H1 (cell line): ENCODE results near the gene FADS6. TPM values are rescaled to one million over a fixed set of nuclear protein-coding genes. Genes with fewer than 3 reads are reported as not detected.

Experiments
- CTCF ChIA-PET: fragments of 300-600 bp; sonication (Branson Sonifier 250); formaldehyde crosslinking; loops from one replicate; lab custom pipeline; 2021; ENCODE audit not compliant: partially characterized antibody; lab: Charles Lee
- POLR2A ChIA-PET: fragments of 300-600 bp; sonication (Branson Sonifier 250); formaldehyde crosslinking; loops from one replicate; lab custom pipeline; 2021; ENCODE audit warnings: inconsistent platforms; ENCODE audit not compliant: partially characterized antibody; lab: Charles Lee
- DNase-seq, 2 experiments: peaks; one replicate each; pipeline versions ENCODE4 v3.0.0 to v3.0.0-alpha.2; 2010 to 2022; ENCODE audit warnings: low spot score in 2 of 2, low read depth in 1 of 2, mixed read lengths in 1 of 2
- FAIRE-seq: peaks from 2 replicates; lab custom pipeline; 2011; peaks lifted over from hg19 to GRCh38; lab: Jason Lieb, UNC
- H2AFZ ChIP-seq: 2 replicates; pipeline ENCODE4 v1.8.1; 2012; ENCODE audit warnings: low read length, inconsistent platforms
- H2AK5ac ChIP-seq: 2 replicates; pipeline ENCODE4 v1.6.1; 2013; ENCODE audit warnings: low read depth, low read length
- H2BK120ac ChIP-seq: replicated peaks from 2 replicates; pipeline ENCODE3; 2013; ENCODE audit warnings: low read depth, low read length, inconsistent platforms
- H2BK12ac ChIP-seq: 2 replicates; pipeline ENCODE4 v1.6.1; 2013; ENCODE audit warnings: low read depth, low read length
- H2BK15ac ChIP-seq: 2 replicates; pipeline ENCODE4 v1.6.1; 2013; ENCODE audit warnings: low read length
- H2BK20ac ChIP-seq: 2 replicates; pipeline ENCODE4 v1.6.1; 2013; ENCODE audit warnings: low read length
- H2BK5ac ChIP-seq: 2 replicates; pipeline ENCODE4 v1.6.1; 2013; ENCODE audit warnings: low read depth, low read length
- H3K14ac ChIP-seq: 2 replicates; pipeline ENCODE4 v1.6.1; 2013; ENCODE audit warnings: inconsistent platforms; ENCODE audit not compliant: insufficient read length
- H3K18ac ChIP-seq: 2 replicates; pipeline ENCODE4 v1.6.1; 2013; ENCODE audit warnings: low read length; ENCODE audit errors: extremely low read depth
- H3K23ac ChIP-seq: 2 replicates; pipeline ENCODE4 v1.6.1; 2013; ENCODE audit warnings: inconsistent platforms; ENCODE audit not compliant: insufficient read length
- H3K23me2 ChIP-seq: 2 replicates; pipeline ENCODE4 v1.6.1; 2013; ENCODE audit warnings: low read depth, low read length
- H3K27ac ChIP-seq: 2 replicates; pipeline ENCODE4 v1.6.1; 2011; ENCODE audit warnings: low read depth, low read length, inconsistent platforms
- H3K27me3 ChIP-seq, 4 experiments: replicated peaks in 1 of 4; 1 replicate in 1 of 4; 2 replicates in 3 of 4; pipeline versions ENCODE4 v1.6.1 to v1.8.1; 2011 to 2013; ENCODE audit warnings: low read length in 3 of 4, mild to moderate bottlenecking in 3 of 4, inconsistent platforms in 2 of 4, mixed read lengths in 2 of 4, moderate library complexity in 1 of 4; ENCODE audit not compliant: control insufficient read depth in 3 of 4, insufficient read depth in 3 of 4; ENCODE audit errors: extremely low read depth in 1 of 4
- H3K36me3 ChIP-seq, 4 experiments: 2 replicates each; pipeline versions ENCODE4 v1.6.1 to v1.8.1; 2011 to 2013; ENCODE audit warnings: mild to moderate bottlenecking in 4 of 4, low read length in 3 of 4, moderate library complexity in 2 of 4, control low read depth in 1 of 4, inconsistent platforms in 1 of 4; ENCODE audit not compliant: insufficient read depth in 4 of 4, control insufficient read depth in 2 of 4
- H3K4ac ChIP-seq: replicated peaks from 2 replicates; pipeline ENCODE3; 2013; ENCODE audit warnings: low read length, low read depth, mixed read lengths, inconsistent platforms; ENCODE audit not compliant: insufficient read length
- H3K4me1 ChIP-seq, 4 experiments: replicated peaks in 1 of 4; 1 replicate in 1 of 4; 2 replicates in 3 of 4; pipeline versions ENCODE4 v1.6.1 to v1.8.1; 2011 to 2013; ENCODE audit warnings: low read length in 3 of 4, inconsistent platforms in 2 of 4, mixed read lengths in 1 of 4; ENCODE audit not compliant: insufficient read depth in 4 of 4, control insufficient read depth in 3 of 4
- H3K4me2 ChIP-seq, 2 experiments: 2 replicates each; pipeline versions ENCODE4 v1.6.1 to v1.8.1; 2011 to 2013; ENCODE audit warnings: low read depth in 2 of 2, low read length in 2 of 2, control low read depth in 1 of 2, inconsistent platforms in 1 of 2, mild to moderate bottlenecking in 1 of 2; ENCODE audit not compliant: insufficient read depth in 1 of 2
- H3K4me3 ChIP-seq, 4 experiments: fragments of 200-600, 300-600 bp in 1 of 4; sonication (generic), shearing (Covaris generic), sonication (Bioruptor Twin) in 1 of 4; 2 replicates each; pipeline versions ENCODE4 v1.5.1 to v1.8.1; 2011 to 2016; ENCODE audit warnings: low read length in 4 of 4, low read depth in 3 of 4, control low read depth in 2 of 4, inconsistent platforms in 2 of 4, mild to moderate bottlenecking in 2 of 4, mixed read lengths in 1 of 4, moderate library complexity in 1 of 4; ENCODE audit not compliant: insufficient read depth in 2 of 4; ENCODE audit errors: extremely low read depth in 1 of 4
- H3K56ac ChIP-seq: replicated peaks from 2 replicates; pipeline ENCODE3; 2013; ENCODE audit warnings: low read depth, mild to moderate bottlenecking, mixed read lengths, low read length, inconsistent platforms; ENCODE audit not compliant: insufficient read length
- H3K79me1 ChIP-seq: 2 replicates; pipeline ENCODE4 v1.6.1; 2013; ENCODE audit warnings: low read depth, low read length, control low read depth
- H3K79me2 ChIP-seq, 2 experiments: 2 replicates each; pipeline versions ENCODE4 v1.6.1 to v1.8.1; 2012 to 2013; ENCODE audit warnings: low read length in 2 of 2, mild to moderate bottlenecking in 2 of 2, inconsistent platforms in 1 of 2; ENCODE audit not compliant: insufficient read depth in 2 of 2, control insufficient read depth in 1 of 2
- H3K9ac ChIP-seq, 4 experiments: replicated peaks in 1 of 4; 1 replicate in 1 of 4; 2 replicates in 3 of 4; pipeline versions ENCODE4 v1.6.1 to v1.8.1; 2011 to 2013; ENCODE audit warnings: low read depth in 3 of 4, low read length in 3 of 4, control low read depth in 2 of 4, mild to moderate bottlenecking in 2 of 4, moderate library complexity in 2 of 4, inconsistent platforms in 1 of 4; ENCODE audit errors: extremely low read depth in 1 of 4
- H3K9me3 ChIP-seq, 2 experiments: 2 replicates each; pipeline versions ENCODE4 v1.6.1 to v1.8.1; 2012 to 2013; ENCODE audit warnings: mild to moderate bottlenecking in 2 of 2, moderate library complexity in 2 of 2, control low read depth in 1 of 2, inconsistent platforms in 1 of 2, low read depth in 1 of 2, low read length in 1 of 2, mixed read lengths in 1 of 2; ENCODE audit not compliant: insufficient read depth in 2 of 2
- H4K20me1 ChIP-seq, 2 experiments: replicated peaks in 1 of 2; 2 replicates each; pipeline versions ENCODE3 to v1.8.1; 2011 to 2013; ENCODE audit warnings: inconsistent platforms in 2 of 2, low read length in 2 of 2, mild to moderate bottlenecking in 1 of 2; ENCODE audit not compliant: insufficient read depth in 2 of 2, control insufficient read depth in 1 of 2
- H4K5ac ChIP-seq: 2 replicates; pipeline ENCODE4 v1.6.1; 2013; ENCODE audit warnings: low read length, low read depth, mixed read lengths, inconsistent platforms; ENCODE audit not compliant: insufficient read length
- H4K8ac ChIP-seq: 2 replicates; pipeline ENCODE4 v1.8.0; 2013; ENCODE audit warnings: mild to moderate bottlenecking, moderate library complexity, low read length, inconsistent platforms; ENCODE audit not compliant: insufficient read depth; ENCODE audit errors: extremely low read depth
- H4K91ac ChIP-seq: replicated peaks from 2 replicates; pipeline ENCODE3; 2013; ENCODE audit warnings: low read length, mixed read lengths, inconsistent platforms; ENCODE audit not compliant: insufficient read length
- GABPA ChIP-seq: IDR thresholded peaks from 2 replicates; pipeline ENCODE4 v1.6.1; 2011; ENCODE audit warnings: mild to moderate bottlenecking, low read length, moderate library complexity, borderline replicate concordance; ENCODE audit not compliant: insufficient read depth
- KDM4A ChIP-seq: IDR thresholded peaks from one replicate; pipeline ENCODE4 v1.7.1; 2012; ENCODE audit warnings: low read depth, mild to moderate bottlenecking, moderate library complexity, low read length, inconsistent platforms; ENCODE audit not compliant: severe bottlenecking
- POLR2A ChIP-seq, 2 experiments: IDR thresholded peaks; 1 replicate in 1 of 2; 2 replicates in 1 of 2; pipeline ENCODE4 v1.6.1; 2011; ENCODE audit warnings: low read depth in 2 of 2, low read length in 2 of 2, mild to moderate bottlenecking in 2 of 2; ENCODE audit errors: control extremely low read depth in 1 of 2
- RAD21 ChIP-seq, 2 experiments: IDR thresholded peaks in 1 of 2; conservative IDR thresholded peaks in 1 of 2; 2 replicates each; pipeline ENCODE4 v1.6.1; 2011; ENCODE audit warnings: low read depth in 2 of 2, low read length in 2 of 2, improper control_type of control experiment in 1 of 2, inconsistent platforms in 1 of 2, mild to moderate bottlenecking in 1 of 2, moderate library complexity in 1 of 2
- YY1 ChIP-seq: IDR thresholded peaks from 2 replicates; pipeline ENCODE4 v1.6.1; 2011; ENCODE audit warnings: low read depth, mild to moderate bottlenecking, low read length
- WGBS, 2 experiments: shearing (Covaris generic) in 1 of 2; methylation state at CpG; one replicate each; pipeline versions ENCODE4 v1.1.6 to v1.1.7; 2013 to 2015; ENCODE audit warnings: low lambda C conversion rate in 2 of 2, mixed read lengths in 2 of 2, inconsistent platforms in 1 of 2, low coverage in 1 of 2, missing lambda C conversion rate in 1 of 2; ENCODE audit not compliant: insufficient replicate concordance in 2 of 2, insufficient coverage in 1 of 2, insufficient read length in 1 of 2; ENCODE audit errors: extremely low coverage in 1 of 2, missing lambda C conversion rate in 1 of 2; 5-methylcytosine and 5-hydroxymethylcytosine counted together
- polyA plus RNA-seq, 7 experiments: library from polyadenylated mRNA; depleted of rRNA in 3 of 7; stranded (reverse) in 5 of 7; unstranded in 2 of 7; fragments of >200 nt in 5 of 7; fragments of 200-250 nt in 2 of 7; gene quantifications; 1 replicate in 5 of 7; 2 replicates in 1 of 7; 4 replicates in 1 of 7; pipeline versions ENCODE4 v1.2.1 to v1.2.3, GENCODE V29; 2011 to 2013; ENCODE audit warnings: missing spikeins in 2 of 7, mixed read lengths in 2 of 7
- total RNA-seq: library from RNA; stranded (reverse); fragmentation: NEBNext Ultra II Directional; extraction: Animal tissue kit (Norgen Biotek cat#: 25700); gene quantifications from 2 replicates; pipeline ENCODE4 v1.2.1, GENCODE V29; 2021
- TF ChIP-seq, protein P1 (sequence below), 3 experiments: IDR thresholded peaks; 1 replicate in 2 of 3; 2 replicates in 1 of 3; pipeline versions ENCODE4 v1.5.1 to v1.6.1; 2011; ENCODE audit warnings: low read length in 3 of 3, mild to moderate bottlenecking in 3 of 3, inconsistent platforms in 2 of 3, low read depth in 1 of 3, moderate library complexity in 1 of 3; ENCODE audit not compliant: insufficient read depth in 1 of 3; ENCODE audit errors: control extremely low read depth in 1 of 3

The FADS6 gene
- total and polyA plus RNA-seq, 2 of the 8 experiments (the other 6 are each of a cell fraction or from before 2014, with no cell fraction given), result 0.56 to 2.5 TPM

DNA sequence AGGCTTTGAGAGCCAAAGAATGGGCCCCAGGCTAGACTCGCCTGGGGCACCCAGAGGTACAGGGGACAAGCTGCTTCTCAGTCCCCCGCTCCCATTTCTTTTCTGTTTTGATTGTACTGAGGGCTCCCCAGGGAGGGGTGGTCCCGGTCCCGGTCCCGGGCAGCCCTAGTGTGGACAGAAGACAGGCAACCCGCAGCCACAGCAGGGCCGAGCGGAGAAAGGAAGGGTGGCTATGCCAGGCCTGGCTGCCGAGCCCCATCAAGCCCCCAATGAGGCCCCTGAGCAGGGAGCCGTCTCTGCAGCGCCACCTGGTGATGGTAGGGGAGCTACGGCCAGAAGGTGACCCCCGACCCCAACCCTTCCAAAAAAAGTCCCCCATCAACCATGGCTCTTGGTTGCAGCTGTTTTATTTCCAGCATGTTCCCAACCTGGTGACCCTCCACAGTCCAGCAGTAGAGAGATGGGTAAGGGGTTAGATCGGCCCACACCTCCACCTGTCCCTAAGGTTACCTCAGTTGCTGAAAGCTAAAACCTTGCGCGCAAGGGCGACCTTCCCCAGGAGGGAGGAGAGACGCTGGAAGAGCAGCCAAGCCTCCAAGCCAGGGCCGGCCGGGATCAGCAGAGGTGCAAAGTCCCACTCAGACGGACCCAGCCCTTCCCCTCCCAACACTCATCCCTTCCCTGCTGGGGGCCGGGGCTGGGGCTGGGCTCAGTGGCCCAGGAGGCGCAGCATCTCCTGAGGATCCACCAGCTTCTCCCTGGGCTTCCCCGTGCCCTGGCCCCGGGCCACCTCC is 31.1 kb downstream of the FADS6 start:
- H3K27ac ChIP-seq, result no peak overlapping the region
- H2BK5ac ChIP-seq, result no peak overlapping the region
- CTCF ChIA-PET, result interaction anchor here (0.6 to 99.6 kb wide), 35 partner anchors 19 to 500 kb away, joined by 3 to 2981 read pairs (median 4); partner anchors contain the start of genes BTBD17, FDXR, GRIN2C and MRPL58
- no peak overlapping the region for H2AK5ac ChIP-seq
- H3K23me2 ChIP-seq, result no peaks in the 10 kb centered on the region; the same call in 1 of the 2 replicates
- H3K4ac ChIP-seq, result no peak overlapping the region
- 42% methylated on average over 24 of the region's 25 CpGs; no CpG with 5 or more reads in 1 of the 2 experiments for WGBS, 2 experiments
- no peak overlapping the region for H2BK15ac ChIP-seq
- H3K9me3 ChIP-seq, result no peaks in the 10 kb centered on the region
- peaks cover 0 to 8% (median 5%) of the 10 kb centered on the region in 4 experiments; a peak in 4 of 7 replicates for H3K4me1 ChIP-seq
- DNase-seq, result peak in 1 of 2 experiments; percentile 94
- no peak overlapping the region for H3K9ac ChIP-seq
- no peak overlapping the region for H2BK12ac ChIP-seq
- no peak overlapping the region for H3K18ac ChIP-seq
- FAIRE-seq, result peak; percentile 55
- H3K79me1 ChIP-seq, result no peaks in the 10 kb centered on the region
- POLR2A ChIA-PET, result interaction anchor here (0.7 to 3.5 kb wide), 13 partner anchors 9 to 173 kb away, joined by 3 to 17 read pairs (median 4); partner anchors contain the start of genes FDXR and NAT9
- peaks cover 42 to 48% (median 44%) of the 10 kb centered on the region in 4 experiments for H3K27me3 ChIP-seq
- no peak overlapping the region for H3K23ac ChIP-seq
- H2AFZ ChIP-seq, result no peak overlapping the region
- no peak overlapping the region for H4K5ac ChIP-seq
- no peak overlapping the region for H3K56ac ChIP-seq
- H3K36me3 ChIP-seq, result peaks cover 0 to 17% (median under 1%) of the 10 kb centered on the region in 4 experiments; a peak in 2 of 8 replicates
- no peak overlapping the region for H2BK20ac ChIP-seq
- H3K4me3 ChIP-seq, result peak overlapping the region in 1 of 4 experiments; percentile 52; a peak in 2 of 8 replicates
- no peak overlapping the region for H2BK120ac ChIP-seq
- no peak overlapping the region for H3K14ac ChIP-seq
- peaks cover 2 to 9% of the 10 kb centered on the region in 2 experiments for H4K20me1 ChIP-seq
- H3K4me2 ChIP-seq, result peak overlapping the region; percentile 74 to 88
- no peak overlapping the region for H4K8ac ChIP-seq
- peak; percentile 40; the same call in 1 of the 2 replicates for TF ChIP-seq YY1
- TF ChIP-seq GABPA, result peak; percentile 76; the same call in 1 of the 2 replicates
- TF ChIP-seq, protein P1, sequence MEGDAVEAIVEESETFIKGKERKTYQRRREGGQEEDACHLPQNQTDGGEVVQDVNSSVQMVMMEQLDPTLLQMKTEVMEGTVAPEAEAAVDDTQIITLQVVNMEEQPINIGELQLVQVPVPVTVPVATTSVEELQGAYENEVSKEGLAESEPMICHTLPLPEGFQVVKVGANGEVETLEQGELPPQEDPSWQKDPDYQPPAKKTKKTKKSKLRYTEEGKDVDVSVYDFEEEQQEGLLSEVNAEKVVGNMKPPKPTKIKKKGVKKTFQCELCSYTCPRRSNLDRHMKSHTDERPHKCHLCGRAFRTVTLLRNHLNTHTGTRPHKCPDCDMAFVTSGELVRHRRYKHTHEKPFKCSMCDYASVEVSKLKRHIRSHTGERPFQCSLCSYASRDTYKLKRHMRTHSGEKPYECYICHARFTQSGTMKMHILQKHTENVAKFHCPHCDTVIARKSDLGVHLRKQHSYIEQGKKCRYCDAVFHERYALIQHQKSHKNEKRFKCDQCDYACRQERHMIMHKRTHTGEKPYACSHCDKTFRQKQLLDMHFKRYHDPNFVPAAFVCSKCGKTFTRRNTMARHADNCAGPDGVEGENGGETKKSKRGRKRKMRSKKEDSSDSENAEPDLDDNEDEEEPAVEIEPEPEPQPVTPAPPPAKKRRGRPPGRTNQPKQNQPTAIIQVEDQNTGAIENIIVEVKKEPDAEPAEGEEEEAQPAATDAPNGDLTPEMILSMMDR (IDR thresholded peaks at IDR 0.05; ENCODE audit: control extremely low read depth in 1 of 3, insufficient read depth in 1 of 3, low read depth in 1 of 3, low read length in 3 of 3), result peak; percentile 83 to 87 (median 87)
- peak; percentile 61 to 68 for TF ChIP-seq RAD21 (IDR thresholded peaks at IDR 0.05 in 1 of 2, conservative IDR thresholded peaks at IDR 0.05 in 1 of 2; ENCODE audit: low read depth in 2 of 2, low read length in 2 of 2)
- TF ChIP-seq KDM4A, result no peak
- TF ChIP-seq POLR2A (IDR thresholded peaks at IDR 0.05; ENCODE audit: control extremely low read depth in 1 of 2, low read depth in 2 of 2, low read length in 2 of 2), result no peak
- H3K79me2 ChIP-seq, result no peaks in the 10 kb centered on the region
- no peak overlapping the region for H4K91ac ChIP-seq
